Keratinocyte (primary cell): Measurements from ENCODE around the gene STK4.

Source experiments
- CTCF ChIP-seq, 3 experiments: IDR thresholded peaks in 1 of 3; conservative IDR thresholded peaks in 1 of 3; optimal IDR thresholded peaks in 1 of 3; 2 replicates in 2 of 3; 3 replicates in 1 of 3; pipeline versions ENCODE3 to v1.5.1; 2011; ENCODE audit warnings: low read length in 3 of 3, mild to moderate bottlenecking in 3 of 3, moderate library complexity in 2 of 3, control low read depth in 1 of 3, inconsistent platforms in 1 of 3; ENCODE audit not compliant: insufficient read depth in 2 of 3; ENCODE audit errors: extremely low read depth in 1 of 3
- EZH2 ChIP-seq: IDR thresholded peaks from one replicate; pipeline ENCODE4 v1.6.1; 2012; ENCODE audit warnings: inconsistent platforms, mild to moderate bottlenecking, low read length, moderate library complexity

GRCh38 chr20:44990425-44990824, 24.1 kb downstream of the STK4 start:
- no peak for TF ChIP-seq CTCF (optimal IDR thresholded peaks at IDR 0.05 in 1 of 3, IDR thresholded peaks at IDR 0.05 in 1 of 3, conservative IDR thresholded peaks at IDR 0.05 in 1 of 3; ENCODE audit: extremely low read depth in 1 of 3, insufficient read depth in 2 of 3, low read length in 3 of 3)
- TF ChIP-seq EZH2 = no peak
